ENCODE measurements around the gene CRY1. TPM values are rescaled to one million over a fixed set of nuclear protein-coding genes. Genes with fewer than 3 reads are reported as not detected.

Gene CRY1
- total and polyA plus RNA-seq, 4 experiments from 2014 or later, result 27.6 to 37.3 (median 31.7) TPM

DNA sequence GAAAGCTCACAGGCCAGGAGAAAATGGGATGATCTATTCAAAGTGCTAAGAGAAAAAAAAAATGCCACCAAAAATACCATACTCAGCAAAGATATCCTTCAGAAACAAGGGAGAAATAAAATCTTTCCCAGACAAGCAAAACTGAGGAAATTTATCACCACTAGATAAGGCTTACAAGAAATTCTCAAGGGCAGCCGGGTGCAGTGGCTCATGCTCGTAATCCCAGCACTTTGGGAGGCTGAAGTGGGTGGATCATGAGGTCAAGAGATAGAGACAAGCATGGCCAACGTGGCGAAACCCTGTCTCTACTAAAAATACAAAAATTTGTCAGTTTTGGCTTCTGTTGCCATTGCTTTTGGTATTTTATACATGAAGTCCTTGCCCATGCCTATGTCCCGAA, 48.2 kb downstream of the CRY1 start:
- Histone ChIP-seq H3K4me3 (ENCODE audit: low read length in 2 of 2) (no peak overlapping the region), H3K4me1 (ENCODE audit: insufficient read depth, low read length) (no peaks in the 10 kb centered on the region), H3K27ac (ENCODE audit: low read depth, low read length) (no peak overlapping the region), H3K27me3 (ENCODE audit: insufficient read depth, low read length) (no peaks in the 10 kb centered on the region), H3K9me3 (ENCODE audit: control insufficient read depth in 1 of 2, low read length in 2 of 2) (no peaks in the 10 kb centered on the region), H3K36me3 (ENCODE audit: insufficient read depth, low read length) (no peaks in the 10 kb centered on the region)
- Mint-ChIP-seq H3K27ac (peak overlapping the region in 1 of 7 donors; percentile 20), H3K4me3 (no peak overlapping the region), H3K27me3 (no peaks in the 10 kb centered on the region), H3K4me1 (peaks cover 6 to 21% (median 14%) of the 10 kb centered on the region in 4 donors), H3K36me3 (peaks cover 32 to 62% of the 10 kb centered on the region in 2 donors), H3K9me3 (peaks cover 7 to 55% (median 27%) of the 10 kb centered on the region in 8 donors)
- ChIA-PET CTCF (ENCODE audit: partially characterized antibody) (interaction anchor here (1.2 kb wide), 1 partner anchor 10 kb away, joined by 3 read pairs; no protein-coding TSS in a partner anchor), POLR2A (ENCODE audit: partially characterized antibody) (no interaction called here)
- no peak for DNase-seq
- intact Hi-C loops (cut with micrococcal nuclease), result no loop called here

DNA sequence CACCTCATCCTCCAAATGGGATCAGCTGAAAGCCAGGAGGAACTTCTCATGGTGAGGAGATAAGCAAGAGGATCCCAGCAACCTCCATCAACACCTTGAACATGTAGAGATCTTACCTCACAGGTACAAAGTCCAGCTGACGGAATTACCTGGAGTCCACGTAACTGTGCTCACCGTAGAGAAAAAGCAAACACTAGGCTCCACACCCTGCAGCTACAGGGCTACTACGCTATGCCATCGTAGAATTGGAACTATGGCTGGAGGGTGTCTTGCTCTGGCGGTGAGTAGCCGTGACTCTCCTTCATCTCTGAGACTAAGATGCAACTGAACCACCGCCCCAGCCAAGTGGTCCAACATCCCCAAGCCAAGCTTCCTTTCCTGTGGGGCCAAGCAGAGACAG, 50.5 kb downstream of the CRY1 start:
- POLR2A ChIA-PET (ENCODE audit: partially characterized antibody), result interaction anchor here (1.4 kb wide), 1 partner anchor 87 kb away, joined by 4 read pairs; the partner anchor contains the start of gene TMEM263
- CTCF ChIA-PET (ENCODE audit: partially characterized antibody), result interaction anchor here (0.8 kb wide), 1 partner anchor 29 kb away, joined by 3 read pairs; no protein-coding TSS in a partner anchor
- intact Hi-C loops (cut with micrococcal nuclease), result no loop called here
- Mint-ChIP-seq H3K4me3 (no peak overlapping the region), H3K36me3 (peaks cover 36 to 59% of the 10 kb centered on the region in 2 donors), H3K4me1 (peaks cover 17 to 33% (median 23%) of the 10 kb centered on the region in 4 donors), H3K27ac (no peak overlapping the region), H3K27me3 (no peaks in the 10 kb centered on the region), H3K9me3 (peaks cover 9 to 41% (median 21%) of the 10 kb centered on the region in 8 donors)
- Histone ChIP-seq H3K27me3 (ENCODE audit: insufficient read depth, low read length) (no peaks in the 10 kb centered on the region), H3K4me3 (ENCODE audit: low read length in 2 of 2) (no peak overlapping the region), H3K4me1 (ENCODE audit: insufficient read depth, low read length) (no peaks in the 10 kb centered on the region), H3K9me3 (ENCODE audit: control insufficient read depth in 1 of 2, low read length in 2 of 2) (no peaks in the 10 kb centered on the region), H3K27ac (ENCODE audit: low read depth, low read length) (no peak overlapping the region), H3K36me3 (ENCODE audit: insufficient read depth, low read length) (no peaks in the 10 kb centered on the region)
- no peak for DNase-seq

DNA sequence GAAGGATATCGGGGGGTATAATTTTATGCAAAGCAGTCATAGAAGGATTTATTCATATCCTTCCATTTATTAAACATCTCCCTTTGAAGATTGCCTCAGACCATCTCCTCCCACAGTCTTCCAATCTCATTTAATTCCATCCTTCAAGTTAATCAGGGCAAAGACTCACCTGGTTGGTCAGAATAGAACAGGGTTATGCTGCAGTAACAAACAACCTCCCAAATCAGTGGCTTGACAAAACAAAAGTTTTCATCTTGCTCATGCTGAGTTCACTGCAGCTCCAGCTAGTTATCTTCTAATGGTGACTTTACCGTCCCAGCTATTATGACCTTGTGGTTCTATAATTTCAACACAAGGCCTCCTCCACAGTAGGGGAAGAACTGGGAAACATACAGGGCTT, 57.6 kb downstream of the CRY1 start:
- ChIA-PET CTCF (ENCODE audit: partially characterized antibody) (interaction anchor here (1.2 kb wide), 1 partner anchor 9 kb away, joined by 3 read pairs; no protein-coding TSS in a partner anchor), POLR2A (ENCODE audit: partially characterized antibody) (no interaction called here)
- Histone ChIP-seq H3K36me3 (ENCODE audit: insufficient read depth, low read length) (no peaks in the 10 kb centered on the region), H3K27me3 (ENCODE audit: insufficient read depth, low read length) (no peaks in the 10 kb centered on the region), H3K9me3 (ENCODE audit: control insufficient read depth in 1 of 2, low read length in 2 of 2) (no peaks in the 10 kb centered on the region), H3K4me3 (ENCODE audit: low read length in 2 of 2) (no peak overlapping the region), H3K4me1 (ENCODE audit: insufficient read depth, low read length) (peaks cover 14% of the 10 kb centered on the region), H3K27ac (ENCODE audit: low read depth, low read length) (no peak overlapping the region)
- DNase-seq, result no peak
- peaks cover 18 to 34% of the 10 kb centered on the region in 2 donors for H3K36me3 Mint-ChIP-seq
- intact Hi-C loops (cut with micrococcal nuclease), result no loop called here
- no peak overlapping the region for H3K4me3 Mint-ChIP-seq
- peaks cover 0 to 11% (median 2%) of the 10 kb centered on the region in 8 donors for H3K9me3 Mint-ChIP-seq
- H3K27ac Mint-ChIP-seq, result peak overlapping the region in 2 of 7 donors; percentile 3 to 13
- peaks cover 26 to 49% (median 42%) of the 10 kb centered on the region in 4 donors for H3K4me1 Mint-ChIP-seq
- H3K27me3 Mint-ChIP-seq, result no peaks in the 10 kb centered on the region

DNA sequence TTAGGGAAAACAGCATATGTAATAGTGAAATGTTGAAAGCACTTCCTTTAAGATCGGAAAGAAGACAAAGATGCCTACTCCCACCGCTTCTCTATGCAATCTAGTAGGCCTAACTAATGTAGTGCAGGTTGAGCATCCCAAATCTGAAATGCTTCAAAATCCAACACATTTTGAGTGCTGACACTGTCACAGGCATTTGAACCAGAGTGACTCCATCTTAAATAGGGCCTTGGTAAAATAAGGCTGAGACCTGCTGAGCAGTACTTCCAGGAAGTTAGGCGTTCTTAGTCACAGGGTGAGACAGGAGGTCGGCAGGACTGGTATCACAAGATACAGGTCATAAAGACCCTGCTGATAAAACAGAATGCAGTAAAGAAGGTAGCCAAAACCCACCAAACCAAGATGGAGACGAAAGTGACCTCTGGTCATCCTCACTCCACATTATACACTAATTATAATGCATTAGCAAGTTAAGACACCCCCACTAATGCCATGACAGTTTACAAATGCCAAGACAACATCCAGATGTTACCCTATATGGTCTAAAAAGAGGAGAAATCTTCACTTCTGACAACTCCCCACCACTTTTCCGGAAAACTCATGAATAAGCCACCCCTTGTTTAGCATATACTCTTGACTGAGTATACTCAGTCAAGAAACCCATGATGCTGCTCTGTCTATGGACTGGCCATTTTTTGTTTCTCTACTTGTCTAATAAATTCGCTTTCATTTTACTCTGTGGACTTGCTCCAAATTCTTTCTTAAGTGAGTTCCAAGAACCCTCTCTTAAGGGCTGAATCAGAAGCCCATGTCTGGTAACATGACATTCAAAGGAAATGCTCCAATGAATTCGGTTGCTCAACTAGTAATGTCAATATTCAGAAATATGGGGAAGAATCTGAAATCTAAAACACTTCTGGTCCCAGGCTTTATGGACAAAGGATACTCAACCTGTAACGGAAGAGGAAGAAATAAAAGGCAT, 59.3 kb downstream of the CRY1 start:
- Histone ChIP-seq H3K4me3 (ENCODE audit: low read length in 2 of 2) (no peak overlapping the region), H3K4me1 (ENCODE audit: insufficient read depth, low read length) (peaks cover 31% of the 10 kb centered on the region), H3K36me3 (ENCODE audit: insufficient read depth, low read length) (no peaks in the 10 kb centered on the region), H3K9me3 (ENCODE audit: control insufficient read depth in 1 of 2, low read length in 2 of 2) (no peaks in the 10 kb centered on the region), H3K27me3 (ENCODE audit: insufficient read depth, low read length) (no peaks in the 10 kb centered on the region), H3K27ac (ENCODE audit: low read depth, low read length) (no peak overlapping the region)
- Mint-ChIP-seq H3K4me1 (peaks cover 35 to 61% (median 51%) of the 10 kb centered on the region in 4 donors), H3K27me3 (no peaks in the 10 kb centered on the region), H3K27ac (peak overlapping the region in 4 of 7 donors; percentile 23 to 63 (median 46)), H3K9me3 (peaks cover 0 to 4% (median 0%) of the 10 kb centered on the region in 8 donors), H3K36me3 (peaks cover 17 to 28% of the 10 kb centered on the region in 2 donors), H3K4me3 (no peak overlapping the region)
- no peak for DNase-seq
- intact Hi-C loops (cut with micrococcal nuclease), result no loop called here
- ChIA-PET CTCF (ENCODE audit: partially characterized antibody) (no interaction called here), POLR2A (ENCODE audit: partially characterized antibody) (no interaction called here)

DNA sequence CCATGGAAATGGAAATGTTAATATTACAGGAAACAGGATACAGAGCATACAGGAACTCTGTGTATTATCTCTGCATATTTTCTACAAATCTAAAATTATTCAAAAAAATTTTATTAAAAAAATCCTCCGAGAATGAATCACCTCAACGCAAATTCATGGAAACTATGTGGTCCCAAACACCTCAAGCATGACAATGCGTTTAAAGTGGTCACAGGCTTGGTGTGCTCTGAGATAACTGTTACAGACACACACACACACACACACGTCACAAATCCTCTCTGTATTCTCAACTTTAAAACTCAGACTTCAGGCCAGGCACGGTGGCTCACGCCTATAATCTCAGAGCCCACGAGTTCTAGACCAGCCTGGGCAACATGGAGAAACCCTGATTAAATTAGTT, 61.1 kb downstream of the CRY1 start:
- H3K27ac ChIP-seq (ENCODE audit: low read depth, low read length), result no peak overlapping the region
- H3K36me3 Mint-ChIP-seq, result peaks cover 10 to 18% of the 10 kb centered on the region in 2 donors
- H3K4me3 Mint-ChIP-seq, result peak overlapping the region in 2 of 8 donors; percentile 0 to 40
- H3K9me3 Mint-ChIP-seq, result peaks cover 0 to 3% (median 0%) of the 10 kb centered on the region in 8 donors
- ChIA-PET CTCF (ENCODE audit: partially characterized antibody) (no interaction called here), POLR2A (ENCODE audit: partially characterized antibody) (interaction anchor here (0.8 kb wide), 1 partner anchor 62 kb away, joined by 3 read pairs; no protein-coding TSS in a partner anchor)
- no peaks in the 10 kb centered on the region for H3K27me3 Mint-ChIP-seq
- intact Hi-C loops (cut with micrococcal nuclease), result no loop called here
- DNase-seq, result peak in 1 of 5 donors; percentile 14
- H3K4me1 ChIP-seq (ENCODE audit: insufficient read depth, low read length), result peaks cover 49% of the 10 kb centered on the region
- no peaks in the 10 kb centered on the region for H3K27me3 ChIP-seq (ENCODE audit: insufficient read depth, low read length)
- H3K9me3 ChIP-seq (ENCODE audit: control insufficient read depth in 1 of 2, low read length in 2 of 2), result no peaks in the 10 kb centered on the region
- H3K4me3 ChIP-seq (ENCODE audit: low read length in 2 of 2), result no peak overlapping the region
- peak overlapping the region; percentile 25 to 100 (median 73) for H3K27ac Mint-ChIP-seq
- H3K36me3 ChIP-seq (ENCODE audit: insufficient read depth, low read length), result no peaks in the 10 kb centered on the region
- H3K4me1 Mint-ChIP-seq, result peaks cover 37 to 72% (median 57%) of the 10 kb centered on the region in 4 donors

DNA sequence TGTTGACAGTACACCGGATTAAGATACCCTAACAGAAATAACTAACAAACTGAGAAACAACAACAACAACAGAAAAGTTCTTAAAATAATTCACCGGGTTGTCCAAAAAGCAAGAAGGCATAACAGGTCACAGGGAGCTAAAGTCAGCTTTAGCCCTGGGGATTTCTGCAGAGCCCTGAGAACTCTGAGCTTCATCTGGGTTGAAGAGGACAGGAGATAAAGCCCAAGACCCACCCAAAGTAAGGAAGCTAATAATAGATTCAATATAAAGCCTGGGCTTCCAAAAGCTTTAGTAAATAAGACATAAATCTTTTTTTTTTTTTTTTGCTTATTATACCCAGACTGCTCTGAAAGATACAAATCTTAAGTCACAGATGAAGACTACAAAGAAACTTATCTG, 62.3 kb downstream of the CRY1 start:
- H3K4me1 ChIP-seq (ENCODE audit: insufficient read depth, low read length), result peaks cover 61% of the 10 kb centered on the region

DNA sequence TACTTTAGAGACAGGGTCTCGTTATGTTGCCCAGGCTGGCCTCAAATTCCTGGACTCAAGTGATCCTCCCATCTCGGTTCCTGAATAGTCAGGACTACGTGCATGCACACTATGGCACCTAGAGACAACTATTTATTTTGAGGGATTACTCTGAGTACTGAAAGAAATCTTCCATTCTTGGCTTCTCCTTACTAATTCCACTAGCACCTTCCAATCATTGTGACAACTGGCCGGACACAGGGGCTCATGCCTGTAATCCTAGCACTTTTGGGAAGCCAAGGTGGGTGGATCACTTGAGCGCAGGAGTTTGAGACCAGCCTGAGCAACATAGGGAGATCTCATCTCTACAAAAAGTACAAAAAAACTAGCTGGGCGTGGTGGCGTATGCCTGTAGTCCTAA, 64.3 kb downstream of the CRY1 start:
- CTCF ChIA-PET (ENCODE audit: partially characterized antibody), result no interaction called here
- POLR2A ChIA-PET (ENCODE audit: partially characterized antibody), result interaction anchor here (0.5 to 0.8 kb wide), 2 partner anchors 64 to 656 kb away, joined by 3 to 4 read pairs; partner anchors contain the start of gene CRY1
- Histone ChIP-seq H3K36me3 (ENCODE audit: insufficient read depth, low read length) (no peaks in the 10 kb centered on the region), H3K4me1 (ENCODE audit: insufficient read depth, low read length) (peaks cover 69% of the 10 kb centered on the region), H3K27ac (ENCODE audit: low read depth, low read length) (no peak overlapping the region), H3K27me3 (ENCODE audit: insufficient read depth, low read length) (no peaks in the 10 kb centered on the region), H3K4me3 (ENCODE audit: low read length in 2 of 2) (no peak overlapping the region), H3K9me3 (ENCODE audit: control insufficient read depth in 1 of 2, low read length in 2 of 2) (no peaks in the 10 kb centered on the region)
- peaks cover 47 to 76% (median 62%) of the 10 kb centered on the region in 4 donors for H3K4me1 Mint-ChIP-seq
- no peaks in the 10 kb centered on the region for H3K27me3 Mint-ChIP-seq
- H3K27ac Mint-ChIP-seq, result peak overlapping the region; percentile 87 to 100 (median 99)
- no peaks in the 10 kb centered on the region for H3K9me3 Mint-ChIP-seq
- intact Hi-C loops (cut with micrococcal nuclease), result loop anchor here (5.0 kb wide), 1 partner anchor 72 kb away; the partner anchor contains the start of gene TMEM263
- DNase-seq, result no peak
- H3K4me3 Mint-ChIP-seq, result peak overlapping the region in 5 of 8 donors; percentile 23 to 56 (median 43)
- H3K36me3 Mint-ChIP-seq, result peaks cover 0 to 3% of the 10 kb centered on the region in 2 donors

More for the DNA sequence above, 62.3 kb downstream of the CRY1 start:
- H3K4me1 Mint-ChIP-seq, result peaks cover 44 to 81% (median 59%) of the 10 kb centered on the region in 4 donors
- ChIA-PET CTCF (ENCODE audit: partially characterized antibody) (interaction anchor here (0.8 kb wide), 1 partner anchor 38 kb away, joined by 3 read pairs; no protein-coding TSS in a partner anchor), POLR2A (ENCODE audit: partially characterized antibody) (interaction anchor here (1.8 kb wide), 1 partner anchor 75 kb away, joined by 7 read pairs; the partner anchor contains the start of gene TMEM263)
- Histone ChIP-seq H3K4me3 (ENCODE audit: low read length in 2 of 2) (no peak overlapping the region), H3K27me3 (ENCODE audit: insufficient read depth, low read length) (no peaks in the 10 kb centered on the region), H3K9me3 (ENCODE audit: control insufficient read depth in 1 of 2, low read length in 2 of 2) (no peaks in the 10 kb centered on the region), H3K36me3 (ENCODE audit: insufficient read depth, low read length) (no peaks in the 10 kb centered on the region), H3K27ac (ENCODE audit: low read depth, low read length) (no peak overlapping the region)
- no peaks in the 10 kb centered on the region for H3K27me3 Mint-ChIP-seq
- peak overlapping the region in 2 of 8 donors; percentile 11 to 58 for H3K4me3 Mint-ChIP-seq
- intact Hi-C loops (cut with micrococcal nuclease), result no loop called here
- peaks cover 6 to 7% of the 10 kb centered on the region in 2 donors for H3K36me3 Mint-ChIP-seq
- peaks cover 0 to 2% (median 0%) of the 10 kb centered on the region in 8 donors for H3K9me3 Mint-ChIP-seq
- DNase-seq, result no peak
- peak overlapping the region; percentile 59 to 100 (median 99) for H3K27ac Mint-ChIP-seq
